SH-SY5Y (cell line): ENCODE data around the gene SLC22A4.

Source experiments
- GATA2 ChIP-seq: IDR thresholded peaks from 2 replicates; pipeline ENCODE4 v1.6.1; 2011; ENCODE audit warnings: mild to moderate bottlenecking, low read depth, low read length
- GATA3 ChIP-seq: IDR thresholded peaks from 2 replicates; pipeline ENCODE4 v1.6.1; 2011; ENCODE audit warnings: low read depth, mild to moderate bottlenecking, low read length, moderate library complexity

The SLC22A4 gene

DNA sequence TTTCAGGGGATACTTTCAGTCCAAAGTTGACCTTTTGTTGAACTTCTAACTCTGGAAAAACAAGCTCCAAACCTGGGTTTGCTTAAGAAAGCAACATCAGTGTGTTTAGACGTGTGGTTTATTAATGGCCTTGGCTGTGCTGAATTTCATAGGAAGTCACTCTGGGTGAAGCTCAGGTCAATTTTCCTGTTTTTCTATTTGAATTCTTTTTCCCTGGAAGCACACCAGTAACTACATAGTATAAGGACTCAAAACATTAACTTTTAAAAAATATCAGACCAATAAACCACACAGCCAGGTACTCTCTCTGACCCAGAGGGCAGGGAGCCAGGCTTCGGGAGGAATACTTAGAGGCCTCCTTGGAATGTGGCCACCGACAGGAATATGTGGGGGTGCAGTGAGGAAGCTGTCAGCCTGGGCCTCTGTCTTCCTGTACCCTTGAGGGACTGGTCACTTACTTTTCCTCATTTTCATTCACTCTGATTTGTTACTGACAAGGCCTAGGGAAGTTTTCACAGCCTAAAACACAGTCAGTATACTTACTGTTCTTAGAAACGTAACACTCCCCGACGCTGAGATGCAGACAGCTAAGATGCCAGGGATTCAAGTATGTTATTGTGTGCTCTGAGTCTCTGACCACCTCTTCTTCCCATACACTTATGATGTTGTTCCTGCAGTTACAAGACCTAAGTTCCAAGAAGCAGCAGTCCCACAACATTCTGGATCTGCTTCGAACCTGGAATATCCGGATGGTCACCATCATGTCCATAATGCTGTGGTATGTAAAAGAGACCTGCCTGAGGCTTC is 94.3 kb downstream of the SLC22A4 start:
- TF ChIP-seq GATA3 = no peak
- TF ChIP-seq GATA2 = no peak

DNA sequence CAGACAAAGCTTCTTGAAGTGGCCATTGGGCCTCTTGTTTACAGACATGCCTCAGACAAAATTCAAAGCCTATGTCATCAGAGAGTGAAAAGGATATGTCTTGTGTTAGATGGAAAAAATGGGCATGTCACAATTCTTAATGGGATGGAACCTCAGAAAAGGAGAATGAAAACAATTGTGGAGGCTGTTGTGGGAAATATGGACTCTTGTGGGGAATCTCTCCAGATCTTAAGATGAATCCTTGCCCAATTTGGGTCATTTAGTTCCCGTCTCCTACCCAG is 94.8 kb downstream of the SLC22A4 start:
- TF ChIP-seq GATA2 (no peak), GATA3 (no peak)

DNA sequence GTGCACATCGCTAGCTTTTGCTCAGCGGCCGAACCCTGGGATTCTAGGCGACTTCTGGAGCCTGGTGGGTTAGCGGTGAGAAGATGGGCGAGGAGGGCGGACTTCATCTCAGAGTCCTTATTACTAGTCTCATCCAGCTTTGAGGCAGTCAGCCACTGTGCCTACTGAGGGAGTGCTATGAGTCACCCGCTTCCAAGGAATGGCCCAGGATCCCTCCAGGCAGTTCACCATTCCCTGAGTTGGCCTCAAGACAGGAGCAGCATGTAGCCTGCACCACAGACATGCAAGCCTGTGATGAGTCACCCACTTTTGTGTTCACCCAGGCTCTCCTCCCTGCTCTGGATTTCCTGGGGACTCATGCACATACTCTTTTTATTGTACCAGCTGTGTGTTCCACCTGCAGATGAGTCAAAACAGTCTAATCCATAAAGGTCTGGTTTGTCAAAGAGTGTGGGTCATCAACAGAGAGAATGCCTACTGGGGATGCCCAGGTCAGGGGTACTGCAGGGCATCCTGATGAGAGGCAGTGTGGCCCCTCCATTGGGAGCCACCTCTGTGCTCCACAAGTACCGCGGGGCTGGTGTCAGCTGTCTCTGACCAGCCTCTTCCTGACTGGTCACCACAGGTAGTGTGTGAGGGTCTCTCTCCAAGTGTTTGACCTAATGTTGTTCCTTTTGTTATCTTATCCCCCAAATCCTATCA is 95.5 kb downstream of the SLC22A4 start:
- TF ChIP-seq GATA2 = no peak
- TF ChIP-seq GATA3 = no peak

DNA sequence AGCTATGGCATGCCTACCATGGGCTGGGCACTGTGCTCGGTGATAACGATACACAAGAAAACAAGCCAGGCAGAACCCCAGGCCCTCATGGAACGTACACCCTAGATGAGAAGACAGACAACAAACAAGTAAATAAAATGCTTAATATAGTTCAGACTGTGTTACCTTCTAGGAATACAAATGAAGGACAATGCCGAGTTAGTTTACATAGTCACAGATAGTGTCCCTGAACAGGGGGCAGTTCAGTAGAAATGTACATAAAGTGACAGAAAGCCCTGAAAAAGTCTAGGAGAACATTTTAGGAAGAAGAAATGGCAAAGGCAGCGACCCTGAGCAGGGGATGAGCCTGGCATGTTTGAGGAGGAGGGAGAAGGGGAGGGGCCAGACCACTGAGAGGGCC is 97.1 kb downstream of the SLC22A4 start:
- TF ChIP-seq GATA2 (no peak), GATA3 (no peak)

DNA sequence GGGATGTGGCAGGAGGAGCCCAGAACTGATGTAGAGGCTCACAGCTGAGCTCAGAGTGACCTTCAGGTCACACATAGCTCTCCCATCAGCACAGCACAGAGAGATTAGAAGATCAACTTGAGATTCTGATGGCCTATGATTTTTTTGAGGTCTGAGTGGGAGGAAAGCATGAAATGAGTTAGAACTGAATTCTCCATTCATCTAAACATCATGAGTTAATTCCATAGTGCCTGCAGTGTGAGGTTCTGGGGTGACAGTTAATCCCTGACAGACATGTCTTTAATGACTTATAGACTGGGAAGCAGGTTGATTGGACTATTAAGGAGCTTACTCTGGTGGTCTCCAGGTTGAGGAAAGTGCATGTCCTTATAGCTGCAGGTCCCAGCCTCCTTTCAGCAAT is 97.7 kb downstream of the SLC22A4 start:
- TF ChIP-seq GATA2 (no peak), GATA3 (no peak)

DNA sequence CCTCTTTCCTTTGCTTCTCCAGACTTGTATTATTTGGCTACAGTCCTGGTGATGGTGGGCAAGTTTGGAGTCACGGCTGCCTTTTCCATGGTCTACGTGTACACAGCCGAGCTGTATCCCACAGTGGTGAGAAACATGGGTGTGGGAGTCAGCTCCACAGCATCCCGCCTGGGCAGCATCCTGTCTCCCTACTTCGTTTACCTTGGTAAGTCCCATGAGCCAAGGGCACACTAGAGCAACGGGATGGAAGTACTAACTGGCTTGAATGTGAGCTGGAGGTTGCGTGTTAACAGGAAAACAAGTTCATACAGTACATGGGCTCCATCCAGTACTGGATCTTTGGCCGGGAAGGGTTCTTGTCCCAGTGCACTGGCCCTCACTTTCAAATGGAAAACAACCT is 98.2 kb downstream of the SLC22A4 start:
- no peak for TF ChIP-seq GATA2
- no peak for TF ChIP-seq GATA3

DNA sequence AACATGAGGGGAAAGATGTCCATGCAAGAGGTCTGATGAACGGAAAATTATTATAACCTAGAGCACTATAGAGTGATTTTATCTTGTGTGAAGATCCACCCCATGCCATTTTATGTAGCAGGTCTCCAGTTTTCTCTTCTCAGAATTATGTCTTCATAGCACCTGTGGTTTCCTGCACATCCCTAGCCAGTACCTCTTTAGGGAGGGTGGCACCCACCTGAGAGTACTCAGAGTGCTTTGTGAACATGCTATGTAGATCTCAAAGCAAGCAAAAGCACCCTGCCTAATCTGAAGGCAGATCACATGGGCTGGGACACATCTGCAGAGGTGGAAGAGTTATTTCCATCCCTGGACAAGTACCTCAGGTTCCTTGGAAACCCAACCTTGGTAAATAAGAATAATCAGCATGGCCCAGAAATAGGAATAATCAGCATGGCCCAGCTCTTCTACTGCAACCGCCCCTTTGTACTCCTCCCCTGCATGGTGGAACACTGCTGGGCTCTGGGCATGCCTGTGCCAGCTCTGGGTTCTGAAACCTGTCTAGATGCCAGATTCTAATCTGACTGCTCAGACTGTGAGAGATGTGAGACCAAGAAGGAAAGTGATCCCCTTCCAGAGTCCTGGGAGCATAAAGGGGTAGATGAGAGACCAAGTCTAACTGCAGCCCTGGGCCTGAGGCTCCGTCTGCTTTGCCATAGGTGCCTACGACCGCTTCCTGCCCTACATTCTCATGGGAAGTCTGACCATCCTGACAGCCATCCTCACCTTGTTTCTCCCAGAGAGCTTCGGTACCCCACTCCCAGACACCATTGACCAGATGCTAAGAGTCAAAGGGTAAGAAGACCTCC is 99.0 kb downstream of the SLC22A4 start:
- no peak for TF ChIP-seq GATA2
- TF ChIP-seq GATA3 = no peak
